AG09319 (cell line): ENCODE results near the gene NFIB.

Experiments used
- DNase-seq: peaks from one replicate; pipeline ENCODE4 v3.0.0-alpha.2; 2010; ENCODE audit warnings: low read depth; ENCODE audit errors: extremely low read depth
- CTCF ChIP-seq: IDR thresholded peaks from 2 replicates; pipeline ENCODE4 v1.5.1; 2011; ENCODE audit warnings: low read depth, mild to moderate bottlenecking, inconsistent platforms, low read length, moderate library complexity

The NFIB gene

DNA sequence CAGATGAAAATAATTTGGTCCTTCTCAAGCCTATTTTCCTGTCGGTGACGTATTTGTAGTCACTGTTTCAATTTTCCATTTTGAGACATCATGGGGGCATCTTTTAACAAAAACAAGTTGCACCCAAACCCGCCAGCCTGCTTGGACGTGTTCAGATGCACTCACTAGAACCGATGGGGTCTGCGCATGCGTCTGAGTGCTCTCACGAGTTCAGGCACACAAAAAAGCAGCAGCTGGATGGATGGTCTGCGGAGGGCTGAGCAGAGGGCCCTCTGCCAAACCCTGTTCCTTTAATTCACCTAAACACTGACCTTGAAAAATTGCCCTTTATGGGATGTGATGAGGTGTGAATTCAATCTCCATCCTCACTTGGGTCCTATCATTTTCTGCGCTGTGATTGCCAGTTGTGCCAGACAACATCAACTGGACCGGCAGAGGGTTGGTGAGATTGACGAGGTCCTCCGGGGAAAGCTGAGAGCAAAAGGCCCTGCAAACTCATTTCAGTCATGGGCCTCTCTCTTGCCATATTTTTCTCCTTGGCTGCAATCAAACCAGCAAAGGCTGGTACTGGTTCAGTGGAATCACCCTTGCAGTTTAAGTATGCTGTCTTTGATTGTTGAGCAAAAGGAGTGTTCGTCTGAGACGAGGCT is 251.9 kb downstream of the NFIB start:
- no peak for TF ChIP-seq CTCF
- DNase-seq: no peak

- no peak for DNase-seq
- no peak for TF ChIP-seq CTCF
Observed at GRCh38 chr9:14058325-14058688, 255.6 kb downstream of the NFIB start.

DNA sequence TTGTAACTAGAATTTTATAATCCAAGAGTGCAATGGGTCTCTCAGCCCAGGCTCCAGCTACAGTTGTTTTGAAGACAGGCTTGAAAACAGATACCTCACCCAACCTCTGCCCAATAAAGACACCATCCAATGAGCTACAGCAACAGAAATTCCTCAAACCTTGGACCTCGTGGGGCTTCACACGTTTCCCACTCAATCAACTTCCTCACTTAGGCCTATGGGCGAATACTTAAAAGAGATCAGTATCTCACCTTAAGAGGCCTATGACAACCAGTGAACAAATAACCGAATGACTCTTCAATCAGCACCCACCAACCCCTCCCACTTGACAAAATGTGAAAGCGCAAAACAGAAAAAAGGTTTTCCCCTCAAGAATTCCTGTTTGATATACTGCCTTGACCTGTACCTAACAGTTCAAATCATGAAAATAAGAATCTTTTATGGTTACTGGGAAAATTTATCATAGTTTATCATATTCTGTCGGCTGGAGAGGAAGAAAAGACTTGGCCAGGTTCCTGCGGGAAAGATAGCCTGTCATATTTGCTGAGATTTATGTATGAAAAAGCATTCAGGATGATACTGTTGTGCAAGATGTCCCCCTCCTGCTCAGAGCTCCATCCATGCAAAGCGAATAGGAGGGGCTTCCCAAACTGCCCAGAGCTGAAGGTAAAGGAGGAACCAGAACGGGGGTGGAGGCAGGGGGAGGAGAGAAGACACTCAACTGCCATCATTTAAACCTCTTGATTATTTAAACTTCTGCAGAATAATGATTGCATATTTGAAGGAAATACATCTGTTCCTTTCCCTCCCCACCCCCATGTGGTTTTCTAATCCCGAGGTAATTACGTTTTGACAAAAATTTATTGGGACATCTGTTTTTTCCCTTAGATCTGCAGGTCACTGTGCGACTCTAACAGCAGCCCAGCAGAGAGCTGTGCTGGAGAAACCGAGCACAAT is 256.3 kb downstream of the NFIB start:
- no peak for TF ChIP-seq CTCF
- no peak for DNase-seq

DNA sequence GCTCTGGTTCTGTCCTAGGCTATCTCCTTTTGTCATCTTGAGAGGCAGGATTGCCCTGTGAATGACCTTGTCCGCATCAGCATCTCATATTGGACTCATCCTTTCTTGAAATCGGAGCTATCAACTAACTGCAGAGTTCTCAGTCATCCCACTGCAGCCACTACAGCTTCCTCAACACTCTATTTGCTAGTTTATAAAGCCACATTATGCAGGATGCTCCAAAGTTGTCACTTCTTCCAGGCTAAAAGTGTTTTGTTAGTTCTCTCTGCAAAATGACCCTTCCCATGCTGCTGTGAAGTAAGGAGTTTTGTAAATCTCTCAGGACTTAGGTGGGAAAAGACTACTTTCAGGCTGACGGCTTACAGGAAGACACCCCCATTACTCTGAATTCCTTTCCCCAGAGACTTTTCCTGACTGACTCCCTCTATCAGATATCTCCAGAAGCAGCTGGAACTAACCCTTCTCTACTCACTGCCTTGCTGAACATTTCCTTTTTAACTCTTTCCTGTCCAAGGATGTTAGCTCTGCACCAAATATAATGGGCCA is 257.6 kb downstream of the NFIB start:
- DNase-seq: no peak
- TF ChIP-seq CTCF: no peak

- TF ChIP-seq CTCF: no peak
- DNase-seq: no peak
Observed at GRCh38 chr9:14054096-14054495, 259.8 kb downstream of the NFIB start.

GRCh38 chr9:14052359-14052758 is 261.6 kb downstream of the NFIB start:
- no peak for DNase-seq
- TF ChIP-seq CTCF: no peak

DNA sequence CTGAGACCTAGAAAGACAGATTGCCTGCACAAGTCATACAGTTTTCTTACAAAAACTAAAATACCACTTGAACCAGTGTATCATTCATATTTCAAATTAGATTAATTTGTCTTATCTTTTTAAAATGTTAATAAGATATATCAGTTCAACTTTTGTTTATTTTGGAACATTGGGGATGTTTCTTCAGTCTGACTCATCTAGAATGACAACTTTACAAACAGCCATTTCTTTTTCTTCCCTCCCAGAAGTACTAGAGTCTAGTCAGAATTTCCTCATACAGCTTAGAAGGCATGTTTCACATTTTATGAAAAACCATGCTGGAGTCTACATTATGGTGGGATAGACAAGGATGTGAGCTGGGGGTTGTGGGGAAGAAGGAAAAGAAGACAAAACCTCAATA is 262.5 kb downstream of the NFIB start:
- DNase-seq: no peak
- TF ChIP-seq CTCF: no peak
